PC-3 (cell line): ENCODE results near the gene ZNF575.

Source experiments
- EZH2 ChIP-seq: fragments of 300-600 bp; sonication (generic); IDR thresholded peaks from one replicate; pipeline ENCODE4 v1.6.1; 2017; ENCODE audit warnings: antibody characterized with exemption, mild to moderate bottlenecking, low read length; ENCODE audit not compliant: unreplicated experiment
- TF ChIP-seq, protein P1 (sequence below): fragments of 300-600 bp; sonication (generic); conservative IDR thresholded peaks from 2 replicates; pipeline ENCODE4 v1.5.1; 2017; ENCODE audit warnings: antibody characterized with exemption, low read depth, mild to moderate bottlenecking, low read length

DNA sequence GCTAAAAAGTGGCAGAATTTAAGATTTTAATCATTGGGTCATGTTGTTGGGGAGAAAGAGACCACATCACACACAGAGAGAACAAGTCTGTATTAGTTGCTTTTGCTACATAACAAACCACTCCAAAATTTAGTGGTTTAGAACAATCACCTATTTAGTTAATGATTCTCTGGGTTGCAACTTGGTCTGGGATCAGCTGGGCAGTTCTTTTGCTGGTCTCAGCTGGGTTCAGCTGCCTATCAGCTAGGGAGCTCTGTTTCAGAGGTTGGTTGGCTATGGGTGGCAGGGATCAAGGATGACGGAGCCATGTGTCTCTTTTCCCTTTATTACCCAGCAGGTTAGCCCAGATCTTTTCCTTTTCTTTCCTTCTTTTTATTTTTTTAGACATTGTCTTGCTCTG, 51.5 kb downstream of the ZNF575 start:
- TF ChIP-seq, protein P1, sequence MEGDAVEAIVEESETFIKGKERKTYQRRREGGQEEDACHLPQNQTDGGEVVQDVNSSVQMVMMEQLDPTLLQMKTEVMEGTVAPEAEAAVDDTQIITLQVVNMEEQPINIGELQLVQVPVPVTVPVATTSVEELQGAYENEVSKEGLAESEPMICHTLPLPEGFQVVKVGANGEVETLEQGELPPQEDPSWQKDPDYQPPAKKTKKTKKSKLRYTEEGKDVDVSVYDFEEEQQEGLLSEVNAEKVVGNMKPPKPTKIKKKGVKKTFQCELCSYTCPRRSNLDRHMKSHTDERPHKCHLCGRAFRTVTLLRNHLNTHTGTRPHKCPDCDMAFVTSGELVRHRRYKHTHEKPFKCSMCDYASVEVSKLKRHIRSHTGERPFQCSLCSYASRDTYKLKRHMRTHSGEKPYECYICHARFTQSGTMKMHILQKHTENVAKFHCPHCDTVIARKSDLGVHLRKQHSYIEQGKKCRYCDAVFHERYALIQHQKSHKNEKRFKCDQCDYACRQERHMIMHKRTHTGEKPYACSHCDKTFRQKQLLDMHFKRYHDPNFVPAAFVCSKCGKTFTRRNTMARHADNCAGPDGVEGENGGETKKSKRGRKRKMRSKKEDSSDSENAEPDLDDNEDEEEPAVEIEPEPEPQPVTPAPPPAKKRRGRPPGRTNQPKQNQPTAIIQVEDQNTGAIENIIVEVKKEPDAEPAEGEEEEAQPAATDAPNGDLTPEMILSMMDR, result no peak
- TF ChIP-seq EZH2, result no peak
